Stimulated activated CD4-positive, alpha-beta T cell treated with anti-CD3 and anti-CD28 coated beads, Interleukin-4, amount 100 ng/mL, for 4 hours (primary cell): ENCODE results near the gene NTSR1.

Source experiments
- DNase-seq, 2 experiments: peaks; one replicate each; pipeline ENCODE4 v3.0.0-alpha.2; 2020

Gene NTSR1

GRCh38 chr20:62791301-62792181 is 82.9 kb downstream of the NTSR1 start:
- DNase-seq: peak; percentile 61 to 67

GRCh38 chr20:62792182-62792939 is 83.7 kb downstream of the NTSR1 start:
- DNase-seq: no peak

- peak in 1 of 2 experiments; percentile 25 for DNase-seq
Observed at GRCh38 chr20:62792940-62793756, 84.5 kb downstream of the NTSR1 start.

GRCh38 chr20:62793757-62794006 is 85.0 kb downstream of the NTSR1 start:
- no peak for DNase-seq

- DNase-seq: peak; percentile 86 to 90
Observed at GRCh38 chr20:62794007-62794724, 85.5 kb downstream of the NTSR1 start.

DNA sequence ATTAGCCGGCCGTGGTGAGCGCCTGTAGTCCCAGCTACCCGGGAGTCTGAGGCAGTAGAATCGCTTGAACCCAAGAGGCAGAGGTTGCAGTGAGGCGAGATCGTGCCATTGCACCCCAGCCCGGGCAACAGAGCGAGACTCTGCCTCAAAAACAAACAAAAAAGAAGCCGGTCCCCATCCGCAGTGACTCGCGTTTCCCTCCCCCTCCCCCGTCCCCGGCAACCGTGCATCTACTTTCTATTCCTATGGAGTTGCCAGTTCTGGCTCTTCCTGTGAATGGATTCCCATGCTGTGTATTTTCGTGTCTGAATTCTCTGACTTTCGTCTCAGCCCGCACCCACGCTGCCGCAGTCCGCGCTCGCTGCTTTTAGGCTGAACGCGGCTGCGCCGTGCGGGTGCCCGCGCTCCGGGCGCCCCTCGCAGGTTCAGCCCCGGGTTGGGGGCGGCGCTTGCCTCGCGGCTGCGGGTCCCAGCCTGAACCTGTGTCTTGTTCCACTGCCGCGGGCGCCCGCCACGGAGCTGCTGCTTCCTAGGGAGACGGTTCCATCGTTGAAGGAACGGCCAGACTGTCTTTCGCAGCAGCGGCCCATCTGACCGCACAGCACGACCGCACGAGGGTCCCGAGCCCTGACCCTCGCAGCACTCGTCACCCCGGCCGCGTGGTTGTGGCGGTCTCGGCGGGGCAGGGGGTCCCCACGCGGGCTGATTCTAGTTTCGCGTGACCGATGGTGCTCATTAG is 86.6 kb downstream of the NTSR1 start:
- peak; percentile 67 to 75 for DNase-seq

DNA sequence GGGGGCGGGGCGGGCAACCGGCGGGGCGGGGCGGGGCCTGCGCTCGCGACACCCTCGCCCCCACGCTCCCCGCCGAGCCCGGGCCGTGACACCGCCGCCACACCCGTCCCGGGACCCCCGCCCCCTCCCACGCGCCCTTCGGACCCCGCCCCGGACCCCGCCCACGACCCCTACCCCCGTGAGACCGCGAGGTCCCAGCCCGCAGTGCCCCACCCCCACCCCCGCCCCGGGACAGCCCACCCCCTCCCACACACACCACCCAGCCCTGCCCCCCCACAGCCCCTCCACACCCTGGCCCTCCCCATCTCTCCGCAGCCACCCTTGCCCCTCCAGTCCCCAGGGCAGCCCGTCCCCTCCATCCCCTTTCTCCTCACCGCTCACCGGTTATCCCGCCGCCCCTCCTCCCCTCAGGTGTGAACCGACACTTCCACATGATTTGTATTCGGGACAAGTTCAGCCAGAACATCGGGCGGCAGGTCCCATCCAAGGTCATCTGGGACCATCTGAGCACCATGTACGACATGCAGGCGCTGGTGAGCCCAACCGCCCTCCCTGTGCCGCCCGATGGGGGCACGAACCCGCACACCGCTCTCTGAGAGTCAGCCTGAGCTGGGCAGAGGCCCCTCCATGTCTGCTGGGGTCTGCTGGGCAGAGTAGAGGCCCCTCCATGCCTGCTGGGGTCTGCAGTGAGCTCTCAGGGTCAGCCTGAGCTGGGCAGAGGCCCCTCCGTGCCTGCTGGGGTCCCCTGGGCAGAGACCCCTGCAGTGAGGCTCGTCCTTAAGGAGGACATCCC is 88.3 kb downstream of the NTSR1 start:
- no peak for DNase-seq

DNA sequence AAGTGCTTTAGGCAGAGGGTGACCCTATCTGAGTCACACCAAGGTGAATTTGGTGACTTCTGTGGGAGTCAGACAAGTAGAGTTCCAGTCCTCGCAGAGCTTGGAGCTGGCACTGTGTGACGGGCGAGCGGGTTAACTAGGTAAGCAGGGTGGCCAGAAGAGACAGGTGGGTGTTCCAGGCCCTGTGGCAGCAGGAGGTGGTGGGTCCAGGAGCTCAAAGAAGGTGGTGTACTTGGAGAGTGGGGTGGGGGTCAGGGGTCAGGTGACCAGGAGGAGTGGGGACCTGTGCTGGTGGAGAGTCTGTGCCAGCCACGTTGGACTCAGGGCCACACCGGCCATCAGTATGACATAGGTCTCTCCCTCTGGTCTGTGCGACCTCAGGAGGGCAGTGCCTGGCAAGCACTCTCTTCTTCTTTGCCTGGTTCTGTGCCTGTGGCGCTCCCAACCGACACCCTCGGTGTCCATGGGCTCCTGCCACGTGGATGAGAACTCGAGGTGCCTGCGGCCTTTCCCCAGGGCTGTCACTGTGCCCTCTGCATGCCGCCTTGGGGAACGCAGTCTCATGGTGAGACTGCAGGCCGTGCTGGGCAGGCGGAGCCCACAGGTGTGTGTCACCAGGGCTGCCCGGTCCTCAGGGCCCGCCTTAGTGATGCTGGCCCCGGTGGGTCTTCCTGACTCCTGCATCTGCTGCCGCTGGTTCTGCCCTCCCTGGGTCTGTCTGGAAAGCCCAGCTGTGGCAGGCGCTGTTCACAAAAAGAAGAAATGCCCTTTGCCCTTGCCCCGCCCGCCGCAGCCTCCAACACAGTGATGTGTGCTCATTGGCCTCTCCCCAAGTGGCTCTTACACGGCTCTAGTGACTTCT is 89.3 kb downstream of the NTSR1 start:
- no peak for DNase-seq

DNA sequence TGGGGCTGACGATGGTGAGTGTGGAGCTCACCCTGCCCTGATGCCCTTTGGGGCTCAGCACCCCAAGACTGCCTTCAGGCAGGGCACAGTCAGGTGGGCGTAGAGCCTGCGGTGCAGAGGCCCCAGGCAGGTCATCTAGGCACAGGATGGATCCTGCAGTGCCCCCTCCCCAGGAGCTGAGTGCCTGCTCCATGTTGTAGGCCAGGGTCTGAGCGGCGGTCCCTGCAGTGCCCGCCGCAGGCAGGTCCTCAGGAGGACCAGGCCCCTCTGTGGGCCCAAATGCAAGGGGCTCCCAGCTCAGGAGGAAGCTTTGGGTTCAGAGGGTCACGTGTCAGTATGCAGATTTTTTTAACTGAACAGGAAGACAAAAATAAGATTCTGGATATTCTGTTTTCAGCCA is 90.4 kb downstream of the NTSR1 start:
- no peak for DNase-seq

DNA sequence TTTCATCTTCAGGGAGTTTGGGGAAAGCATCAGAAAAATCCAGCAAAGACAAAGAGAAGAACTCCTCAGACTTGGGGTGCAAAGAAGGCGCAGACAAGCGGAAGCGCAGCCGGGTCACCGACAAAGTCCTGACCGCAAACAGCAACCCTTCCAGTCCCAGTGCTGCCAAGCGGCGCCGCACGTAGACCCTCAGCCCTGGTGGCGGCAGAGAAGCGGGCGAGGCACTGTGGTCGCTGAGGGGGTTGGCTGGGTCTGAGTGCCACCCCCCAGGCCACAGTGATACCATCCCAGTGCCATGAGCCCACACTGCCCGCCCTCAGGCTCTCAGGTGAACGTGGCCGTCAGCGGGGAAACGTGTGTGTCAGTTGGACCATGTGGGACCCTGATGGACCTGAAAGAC is 90.8 kb downstream of the NTSR1 start:
- DNase-seq: no peak

GRCh38 chr20:62799873-62800272 is 91.2 kb downstream of the NTSR1 start:
- no peak for DNase-seq

GRCh38 chr20:62800314-62801259 is 92.0 kb downstream of the NTSR1 start:
- no peak for DNase-seq

DNA sequence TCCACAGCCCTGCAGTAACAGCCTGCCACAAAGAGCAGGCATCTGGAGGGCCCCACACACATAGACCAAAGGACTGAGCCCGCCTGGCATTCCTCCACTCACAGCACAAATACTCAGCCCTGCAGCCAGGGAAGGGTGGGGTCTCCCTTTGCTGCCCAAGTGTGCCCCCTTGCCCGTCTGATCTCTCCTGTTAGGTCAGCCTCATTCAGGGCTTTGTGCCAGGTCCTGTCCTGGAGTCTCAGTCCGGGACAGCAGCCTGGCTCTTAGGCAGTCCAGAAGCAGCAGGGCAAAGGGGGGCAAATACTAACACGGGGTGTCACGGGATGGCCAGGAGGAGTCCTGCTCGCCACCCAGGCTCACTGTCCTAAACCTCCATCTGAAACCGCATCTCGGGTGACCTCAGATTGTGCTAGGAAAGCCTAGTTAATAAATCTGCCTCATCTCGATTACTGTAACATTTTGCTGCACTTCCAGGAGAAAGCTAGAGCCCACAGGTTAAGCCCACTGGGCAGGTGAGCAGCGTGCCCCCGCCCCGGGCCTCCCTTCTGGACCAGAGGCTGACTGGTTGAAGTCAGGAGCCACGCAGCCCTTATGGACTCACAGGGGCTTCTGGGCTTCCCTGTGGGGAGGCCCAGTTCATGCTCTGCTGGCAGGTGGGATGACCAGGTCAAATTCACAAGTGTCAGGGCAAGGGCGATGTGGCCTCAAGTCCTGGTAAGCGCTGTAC is 92.8 kb downstream of the NTSR1 start:
- DNase-seq: no peak

DNA sequence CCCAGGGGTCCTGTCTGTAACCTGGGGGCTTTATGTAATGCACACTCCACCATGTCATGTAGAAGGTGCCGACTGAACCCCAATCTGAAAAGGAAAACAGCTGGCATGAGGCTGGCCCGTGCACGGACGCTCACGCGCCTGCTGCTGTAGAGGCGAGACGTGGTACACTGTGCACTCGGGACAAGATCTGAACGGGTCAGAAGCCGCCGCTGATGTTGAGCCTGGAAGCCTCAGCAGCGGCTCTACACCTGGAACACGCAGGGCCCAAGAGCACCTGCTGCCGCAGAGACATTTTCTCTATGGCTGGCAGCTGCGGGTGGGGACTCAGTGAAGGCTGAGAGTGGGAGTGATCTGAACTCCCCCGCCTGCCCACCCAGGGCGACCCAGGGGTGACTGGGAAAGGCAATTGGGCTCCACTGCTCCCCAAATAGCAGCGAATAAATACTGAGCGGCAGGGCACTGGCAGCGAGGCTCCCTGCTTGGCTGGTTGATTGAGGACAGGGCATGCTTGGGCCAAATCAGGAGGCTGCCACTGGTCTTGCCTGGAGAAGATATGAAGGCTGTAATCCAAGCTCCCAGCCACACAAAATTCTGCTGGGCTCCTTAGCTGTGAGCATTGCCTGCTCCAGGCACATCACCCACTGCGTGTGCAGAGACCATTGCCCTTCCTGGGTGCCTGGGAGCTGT is 93.5 kb downstream of the NTSR1 start:
- no peak for DNase-seq

DNA sequence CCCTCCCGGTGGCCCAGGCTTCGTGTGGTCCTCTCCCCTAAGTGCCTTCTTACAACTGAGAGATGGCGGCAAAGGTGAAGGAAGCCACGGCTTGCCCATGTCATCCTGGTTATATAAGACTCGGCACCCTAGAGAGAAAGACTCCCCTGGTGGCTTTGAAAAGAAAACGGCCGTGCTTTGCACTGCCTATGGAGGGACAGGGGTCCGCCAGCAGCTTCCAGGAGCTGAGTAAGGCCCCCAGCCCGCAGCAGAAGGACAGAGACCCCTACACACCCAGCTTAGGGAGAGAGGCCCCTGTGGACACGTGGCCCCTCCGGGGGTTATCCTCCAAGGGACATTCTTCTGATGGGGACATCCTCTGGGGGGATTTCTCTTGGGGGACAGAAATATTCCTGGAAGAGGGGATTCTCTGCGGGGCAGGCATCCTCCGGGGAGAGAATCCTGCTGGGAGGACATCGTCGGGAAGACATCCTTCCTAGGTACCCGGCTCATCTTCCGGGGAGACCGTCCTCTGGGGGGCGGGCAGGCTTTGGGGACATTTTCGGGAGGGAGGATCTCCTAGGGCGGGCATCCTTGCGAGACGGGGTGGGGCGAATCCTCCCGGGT is 95.5 kb downstream of the NTSR1 start:
- DNase-seq: no peak

DNA sequence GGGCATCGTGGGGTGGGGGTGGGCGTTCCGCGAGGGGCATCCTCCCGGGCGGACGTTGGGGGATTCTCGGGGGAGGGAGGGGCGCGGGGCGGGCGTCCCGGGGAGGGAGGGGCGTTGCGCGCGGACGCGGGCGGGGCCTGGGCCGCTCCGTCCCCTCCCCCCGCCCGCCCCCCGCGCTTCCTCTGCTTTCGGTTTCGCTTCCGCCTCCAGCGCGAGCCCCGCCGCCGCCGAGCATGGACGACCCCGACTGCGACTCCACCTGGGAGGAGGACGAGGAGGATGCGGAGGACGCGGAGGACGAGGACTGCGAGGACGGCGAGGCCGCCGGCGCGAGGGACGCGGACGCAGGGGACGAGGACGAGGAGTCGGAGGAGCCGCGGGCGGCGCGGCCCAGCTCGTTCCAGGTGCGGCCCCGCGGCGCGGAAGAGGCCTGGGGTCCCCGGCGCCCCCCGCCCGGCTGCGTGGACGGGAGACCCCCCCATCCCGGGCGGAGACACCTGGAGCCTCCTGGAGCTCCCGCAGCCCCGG is 96.1 kb downstream of the NTSR1 start, which contains the start of gene OGFR:
Gene OGFR, plus strand, starts transcription at position 209 of the 528 bp plus-strand sequence. Its CDS starts 25 bp downstream, at position 234.
- peak; percentile 71 for DNase-seq
